Endodermal cell (in vitro differentiated cells): ENCODE measurements around the gene CDKN2A. TPM values are rescaled to one million over a fixed set of nuclear protein-coding genes. Genes with fewer than 3 reads are reported as not detected.
A peak's percentile ranks its signal among the peaks of the same experiment; 100 is the strongest.

Source experiments
- DNase-seq: peaks from one replicate; pipeline ENCODE4 v3.0.0-alpha.2; 2017
- H3K27ac ChIP-seq: 2 replicates; pipeline ENCODE4 v1.5.1; 2013; ENCODE audit warnings: mild to moderate bottlenecking, low read depth, low read length, moderate library complexity
- H3K27me3 ChIP-seq: 2 replicates; pipeline ENCODE4 v1.6.1; 2013; ENCODE audit warnings: mild to moderate bottlenecking, low read length, moderate library complexity; ENCODE audit not compliant: insufficient read depth, control insufficient read depth, poor library complexity, severe bottlenecking
- H3K36me3 ChIP-seq: 2 replicates; pipeline ENCODE4 v1.7.0; 2013; ENCODE audit warnings: mild to moderate bottlenecking, low read length, moderate library complexity; ENCODE audit not compliant: control insufficient read depth, insufficient read depth
- H3K4me1 ChIP-seq: one replicate; pipeline ENCODE4 v1.7.0; 2013; ENCODE audit warnings: low read length; ENCODE audit not compliant: control insufficient read depth, insufficient read depth
- H3K4me3 ChIP-seq: 2 replicates; pipeline ENCODE4 v1.5.1; 2013; ENCODE audit warnings: mild to moderate bottlenecking, low read length, moderate library complexity
- H3K9ac ChIP-seq: 2 replicates; pipeline ENCODE4 v1.6.1; 2013; ENCODE audit warnings: mild to moderate bottlenecking, low read length, moderate library complexity; ENCODE audit not compliant: poor library complexity, severe bottlenecking; ENCODE audit errors: extremely low read depth
- H3K9me3 ChIP-seq: 2 replicates; pipeline ENCODE4 v1.6.1; 2013; ENCODE audit warnings: mild to moderate bottlenecking, low read length, moderate library complexity; ENCODE audit not compliant: control insufficient read depth
- H3K27ac Mint-ChIP-seq: 2 replicates; pipeline ENCODE4 v1.8.0; 2020; ENCODE audit warnings: mixed read lengths
- H3K27me3 Mint-ChIP-seq: 2 replicates; pipeline ENCODE4 v1.8.0; 2021; ENCODE audit warnings: mild to moderate bottlenecking, mixed read lengths; ENCODE audit not compliant: insufficient read depth
- H3K36me3 Mint-ChIP-seq: 2 replicates; pipeline ENCODE4 v1.8.0; 2020; ENCODE audit warnings: low read depth, mixed read lengths
- H3K4me1 Mint-ChIP-seq: 2 replicates; pipeline ENCODE4 v1.8.0; 2020; ENCODE audit warnings: mixed read lengths
- H3K4me3 Mint-ChIP-seq: 2 replicates; pipeline ENCODE4 v1.8.0; 2020; ENCODE audit warnings: mild to moderate bottlenecking, moderate library complexity, mixed read lengths
- H3K9me3 Mint-ChIP-seq: 2 replicates; pipeline ENCODE4 v1.8.0; 2020; ENCODE audit warnings: mild to moderate bottlenecking, mixed read lengths
- WGBS, 2 experiments: methylation state at CpG; one replicate each; pipeline versions ENCODE4 v1.1.5 to v1.1.7; 2013; ENCODE audit warnings: missing lambda C conversion rate in 2 of 2, mixed read lengths in 1 of 2; ENCODE audit not compliant: insufficient coverage in 1 of 2, insufficient read length in 1 of 2; 5-methylcytosine and 5-hydroxymethylcytosine counted together
- total RNA-seq, 2 donors: library from RNA; stranded (reverse); fragmentation: NEBNext Ultra II Directional in 1 of 2; extraction: Animal tissue kit (Norgen Biotek cat#: 25700) in 1 of 2; gene quantifications; 2 replicates in 1 of 2; 3 replicates in 1 of 2; pipeline ENCODE4 v1.2.1, GENCODE V29; 2021
- TF ChIP-seq, protein P1 (sequence below): fragments of 200-600 bp; sonication (generic); conservative IDR thresholded peaks from 2 replicates; pipeline ENCODE4 v1.5.0; 2021; ENCODE audit warnings: antibody characterized with exemption, mild to moderate bottlenecking

Gene CDKN2A
- total RNA-seq, 2 donors from 2014 or later: 1.9 to 6.7 TPM

DNA sequence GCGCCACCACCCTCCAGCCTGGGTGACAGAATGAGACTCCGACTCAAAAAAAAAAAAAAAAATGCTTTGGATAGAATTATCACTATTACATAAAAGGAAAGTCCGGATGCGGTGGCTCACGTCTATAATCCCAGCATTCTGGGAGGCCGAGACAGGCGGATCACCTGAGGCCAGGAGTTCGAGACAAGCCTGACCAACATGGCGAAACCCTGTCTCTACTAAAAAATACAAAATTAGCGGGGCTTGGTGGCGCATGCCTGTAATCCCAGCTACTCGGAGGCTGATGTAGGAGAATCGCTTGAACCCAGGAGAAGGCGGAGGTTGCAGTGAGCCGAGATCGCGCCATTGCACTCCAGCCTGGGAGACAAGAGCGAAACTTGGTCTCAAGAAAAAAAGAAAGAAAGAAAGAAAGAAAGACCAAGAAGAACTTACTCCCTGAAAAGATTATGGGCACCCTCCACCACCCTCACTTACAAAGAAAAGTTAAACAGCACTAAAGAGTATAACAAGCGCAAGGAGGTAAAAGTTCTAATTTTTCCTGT is 17.8 kb downstream of the CDKN2A start:
- no peak overlapping the region for H3K27ac Mint-ChIP-seq
- Histone ChIP-seq H3K4me1 (no peaks in the 10 kb centered on the region), H3K9ac (no peak overlapping the region), H3K9me3 (no peaks in the 10 kb centered on the region), H3K4me3 (no peak overlapping the region), H3K36me3 (no peaks in the 10 kb centered on the region), H3K27ac (no peak overlapping the region), H3K27me3 (peaks cover 96% of the 10 kb centered on the region)
- TF ChIP-seq, protein P1, sequence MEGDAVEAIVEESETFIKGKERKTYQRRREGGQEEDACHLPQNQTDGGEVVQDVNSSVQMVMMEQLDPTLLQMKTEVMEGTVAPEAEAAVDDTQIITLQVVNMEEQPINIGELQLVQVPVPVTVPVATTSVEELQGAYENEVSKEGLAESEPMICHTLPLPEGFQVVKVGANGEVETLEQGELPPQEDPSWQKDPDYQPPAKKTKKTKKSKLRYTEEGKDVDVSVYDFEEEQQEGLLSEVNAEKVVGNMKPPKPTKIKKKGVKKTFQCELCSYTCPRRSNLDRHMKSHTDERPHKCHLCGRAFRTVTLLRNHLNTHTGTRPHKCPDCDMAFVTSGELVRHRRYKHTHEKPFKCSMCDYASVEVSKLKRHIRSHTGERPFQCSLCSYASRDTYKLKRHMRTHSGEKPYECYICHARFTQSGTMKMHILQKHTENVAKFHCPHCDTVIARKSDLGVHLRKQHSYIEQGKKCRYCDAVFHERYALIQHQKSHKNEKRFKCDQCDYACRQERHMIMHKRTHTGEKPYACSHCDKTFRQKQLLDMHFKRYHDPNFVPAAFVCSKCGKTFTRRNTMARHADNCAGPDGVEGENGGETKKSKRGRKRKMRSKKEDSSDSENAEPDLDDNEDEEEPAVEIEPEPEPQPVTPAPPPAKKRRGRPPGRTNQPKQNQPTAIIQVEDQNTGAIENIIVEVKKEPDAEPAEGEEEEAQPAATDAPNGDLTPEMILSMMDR: no peak
- 37 to 38% methylated on average over 12 to 19 of the region's 19 CpGs for WGBS, 2 experiments
- no peak for DNase-seq
- peaks cover 5% of the 10 kb centered on the region for H3K4me1 Mint-ChIP-seq
- H3K9me3 Mint-ChIP-seq: no peaks in the 10 kb centered on the region
- peaks cover 96% of the 10 kb centered on the region for H3K27me3 Mint-ChIP-seq
- no peaks in the 10 kb centered on the region for H3K36me3 Mint-ChIP-seq
- H3K4me3 Mint-ChIP-seq: no peak overlapping the region

DNA sequence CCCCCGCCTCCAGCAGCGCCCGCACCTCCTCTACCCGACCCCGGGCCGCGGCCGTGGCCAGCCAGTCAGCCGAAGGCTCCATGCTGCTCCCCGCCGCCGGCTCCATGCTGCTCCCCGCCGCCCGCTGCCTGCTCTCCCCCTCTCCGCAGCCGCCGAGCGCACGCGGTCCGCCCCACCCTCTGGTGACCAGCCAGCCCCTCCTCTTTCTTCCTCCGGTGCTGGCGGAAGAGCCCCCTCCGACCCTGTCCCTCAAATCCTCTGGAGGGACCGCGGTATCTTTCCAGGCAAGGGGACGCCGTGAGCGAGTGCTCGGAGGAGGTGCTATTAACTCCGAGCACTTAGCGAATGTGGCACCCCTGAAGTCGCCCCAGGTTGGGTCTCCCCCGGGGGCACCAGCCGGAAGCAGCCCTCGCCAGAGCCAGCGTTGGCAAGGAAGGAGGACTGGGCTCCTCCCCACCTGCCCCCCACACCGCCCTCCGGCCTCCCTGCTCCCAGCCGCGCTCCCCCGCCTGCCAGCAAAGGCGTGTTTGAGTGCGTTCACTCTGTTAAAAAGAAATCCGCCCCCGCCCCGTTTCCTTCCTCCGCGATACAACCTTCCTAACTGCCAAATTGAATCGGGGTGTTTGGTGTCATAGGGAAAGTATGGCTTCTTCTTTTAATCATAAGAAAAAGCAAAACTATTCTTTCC is 19.3 kb downstream of the CDKN2A start:
- Histone ChIP-seq H3K9me3 (peaks cover 5% of the 10 kb centered on the region), H3K4me1 (no peaks in the 10 kb centered on the region), H3K27ac (no peak overlapping the region), H3K9ac (no peak overlapping the region), H3K4me3 (peak overlapping the region; percentile 80), H3K27me3 (peaks cover 100% of the 10 kb centered on the region), H3K36me3 (no peaks in the 10 kb centered on the region)
- TF ChIP-seq, protein P1: no peak
- Mint-ChIP-seq H3K9me3 (no peaks in the 10 kb centered on the region), H3K4me3 (peak overlapping the region; percentile 64), H3K4me1 (peaks cover 9% of the 10 kb centered on the region), H3K36me3 (no peaks in the 10 kb centered on the region), H3K27me3 (peaks cover 99% of the 10 kb centered on the region), H3K27ac (no peak overlapping the region)
- DNase-seq: peak; percentile 90
- 0 to 2% methylated on average over 17 to 51 of the region's 51 CpGs for WGBS, 2 experiments

DNA sequence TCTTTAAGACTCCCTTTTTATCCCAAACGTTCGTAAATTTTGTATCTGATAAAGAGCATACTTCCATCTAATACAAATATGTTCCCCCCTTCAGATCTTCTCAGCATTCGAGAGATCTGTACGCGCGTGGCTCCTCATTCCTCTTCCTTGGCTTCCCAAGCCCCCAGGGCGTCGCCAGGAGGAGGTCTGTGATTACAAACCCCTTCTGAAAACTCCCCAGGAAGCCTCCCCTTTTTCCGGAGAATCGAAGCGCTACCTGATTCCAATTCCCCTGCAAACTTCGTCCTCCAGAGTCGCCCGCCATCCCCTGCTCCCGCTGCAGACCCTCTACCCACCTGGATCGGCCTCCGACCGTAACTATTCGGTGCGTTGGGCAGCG is 19.9 kb downstream of the CDKN2A start:
- no peak for DNase-seq
- H3K4me3 ChIP-seq: peak overlapping the region; percentile 80
- TF ChIP-seq, protein P1: no peak
- no peaks in the 10 kb centered on the region for H3K4me1 ChIP-seq
- H3K36me3 ChIP-seq: no peaks in the 10 kb centered on the region
- H3K36me3 Mint-ChIP-seq: no peaks in the 10 kb centered on the region
- peaks cover 99% of the 10 kb centered on the region for H3K27me3 Mint-ChIP-seq
- peaks cover 100% of the 10 kb centered on the region for H3K27me3 ChIP-seq
- no peak overlapping the region for H3K9ac ChIP-seq
- H3K4me1 Mint-ChIP-seq: peaks cover 9% of the 10 kb centered on the region
- H3K27ac ChIP-seq: no peak overlapping the region
- whole genome bisulfite sequencing, 2 experiments: 0 to 1% methylated on average over 8 to 21 of the region's 21 CpGs
- peaks cover 8% of the 10 kb centered on the region for H3K9me3 ChIP-seq
- no peak overlapping the region for H3K27ac Mint-ChIP-seq
- peaks cover under 1% of the 10 kb centered on the region for H3K9me3 Mint-ChIP-seq
- peak overlapping the region; percentile 64 for H3K4me3 Mint-ChIP-seq
